NCI-H345 (cell line): ENCODE results near the gene MYH9.
A peak's percentile ranks its signal among the peaks of the same experiment; 100 is the strongest.
"Not testable (repeated sequence)": the region's sequence is repeated elsewhere in the genome, so short reads cannot be mapped to it uniquely, and the experiment has no call there.

Experiments
- DNase-seq: peaks from one replicate; lab custom pipeline; 2025; lab: John Stamatoyannopoulos, UW

Gene MYH9

DNA sequence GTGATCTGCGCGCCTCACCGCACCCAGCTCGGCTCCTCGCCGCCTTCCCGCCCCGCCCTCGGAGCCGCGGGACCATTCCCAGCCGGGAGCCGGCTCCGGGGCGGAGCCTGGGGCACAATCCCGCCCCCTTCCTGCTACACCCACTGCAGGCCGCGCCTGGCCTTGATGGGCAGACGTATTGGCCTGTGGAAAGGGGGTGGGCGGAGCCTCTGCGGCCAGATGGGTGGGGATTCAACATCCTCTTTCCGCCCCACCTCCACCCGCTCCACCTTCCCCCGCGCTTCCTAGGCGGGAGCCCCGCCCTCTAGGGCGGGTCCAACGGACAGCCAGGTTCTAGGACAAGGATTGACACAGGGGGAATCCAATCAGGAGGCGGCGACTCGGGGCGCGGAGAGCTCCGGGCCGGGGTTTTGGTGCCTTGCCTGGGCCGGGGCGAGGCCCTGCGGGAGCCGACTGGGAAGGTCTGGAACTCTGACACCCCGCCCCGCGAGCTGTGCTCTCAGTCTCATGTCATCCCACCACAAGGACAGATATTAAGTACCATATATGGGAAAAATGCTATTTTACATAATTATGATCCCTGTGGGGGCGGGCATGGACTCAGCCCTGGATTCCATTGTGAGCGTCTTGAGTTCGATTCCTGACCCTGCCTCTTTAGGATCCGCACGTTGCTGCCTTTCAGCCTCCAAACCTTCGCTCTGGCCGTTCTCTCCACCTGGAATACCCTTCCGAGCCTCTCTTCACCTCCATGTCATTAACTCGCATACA lies at the start of gene MYH9:
TSS of gene MYH9 (minus strand) at position 9 of the 768 bp plus-strand sequence. CDS start 38,731 bp downstream, outside the sequence.
- DNase-seq = peak; percentile 98

DNA sequence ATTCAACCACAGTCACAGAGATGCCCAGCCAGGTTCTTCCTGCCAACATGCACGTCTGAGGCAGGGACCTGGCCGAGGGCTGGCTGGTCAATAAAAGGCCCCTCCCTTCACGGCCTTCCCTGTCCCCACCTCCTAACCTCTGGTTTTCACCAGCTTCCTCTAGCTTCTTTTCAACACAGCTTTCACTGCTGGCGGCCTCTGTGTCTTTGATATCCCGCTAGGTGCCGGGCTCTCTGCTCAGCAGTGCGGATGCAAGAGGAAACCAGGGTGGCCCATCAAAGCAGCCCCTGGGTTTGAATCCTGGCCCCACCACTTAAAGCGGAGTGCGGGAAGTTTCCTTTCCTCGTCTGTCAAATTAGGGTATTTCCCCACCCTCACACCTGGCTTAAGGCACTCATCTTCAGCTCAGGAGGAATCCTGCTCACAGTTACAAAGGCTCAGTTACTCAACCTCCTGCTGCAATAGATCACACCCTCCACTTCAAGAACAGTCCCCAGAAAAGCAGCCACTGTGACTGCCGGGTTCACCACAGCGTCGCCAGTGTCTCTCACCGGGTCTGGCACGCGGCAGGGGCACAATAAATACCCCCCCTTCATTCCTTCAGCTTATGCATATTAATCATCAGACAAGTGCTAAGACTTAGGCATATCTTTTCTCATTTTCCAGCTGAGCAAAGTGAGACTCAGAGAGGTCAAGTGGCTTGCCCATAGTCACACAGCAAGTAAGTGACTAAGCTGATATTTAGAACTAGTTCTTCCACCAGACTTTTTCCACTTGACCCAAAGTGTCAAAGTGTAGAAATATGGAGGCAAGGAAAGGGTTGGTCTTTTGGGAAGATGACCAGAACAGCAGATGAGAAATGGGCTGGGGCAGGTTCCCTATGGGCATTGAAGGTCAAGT lies 48.0 kb upstream of the MYH9 start:
- peak; percentile 50 for DNase-seq

DNA sequence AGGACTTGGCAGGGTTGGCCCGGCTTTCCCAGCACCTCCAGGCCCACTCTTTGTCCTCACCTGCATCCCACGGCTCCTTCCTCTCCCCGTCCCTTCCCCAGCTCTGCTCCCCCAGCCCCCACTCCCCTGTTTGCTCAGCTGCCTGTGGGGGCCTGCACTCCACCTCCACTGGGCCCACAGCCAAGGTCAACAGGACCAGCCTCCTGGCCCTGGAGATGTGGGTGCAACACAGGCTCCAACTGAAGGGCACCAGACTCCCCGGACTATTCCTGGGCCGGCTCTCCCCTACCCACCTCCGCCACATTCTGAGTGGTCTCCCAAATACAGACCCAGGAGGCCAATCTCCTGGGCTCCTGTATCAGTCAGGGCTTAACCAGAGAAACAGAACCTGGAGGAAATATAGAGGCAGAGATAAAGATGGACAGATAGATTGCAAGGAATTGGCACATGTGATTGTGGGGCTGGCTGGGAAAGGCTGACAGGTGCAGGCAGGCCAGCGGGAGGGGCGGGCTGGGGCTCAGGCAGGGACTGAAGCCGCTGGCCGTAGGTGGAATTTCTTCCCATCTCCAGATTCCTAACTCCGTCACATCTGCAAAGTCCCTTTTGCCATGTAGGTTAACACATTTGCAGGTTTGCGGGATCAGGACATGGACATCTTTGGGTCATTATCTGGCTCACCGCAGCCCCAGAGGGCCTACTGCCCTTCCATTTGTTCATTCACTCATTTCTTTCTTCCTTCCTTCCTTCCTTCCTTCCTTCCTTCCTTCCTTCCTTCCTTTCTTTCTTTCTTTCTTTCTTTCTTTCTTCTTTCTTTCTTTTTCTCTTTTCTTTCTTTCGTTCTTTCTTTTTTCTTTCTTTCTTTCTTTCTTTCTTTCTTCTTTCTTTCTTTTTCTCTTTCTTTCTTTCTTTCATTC lies 45.8 kb upstream of the MYH9 start:
- peak; percentile 86 for DNase-seq

DNA sequence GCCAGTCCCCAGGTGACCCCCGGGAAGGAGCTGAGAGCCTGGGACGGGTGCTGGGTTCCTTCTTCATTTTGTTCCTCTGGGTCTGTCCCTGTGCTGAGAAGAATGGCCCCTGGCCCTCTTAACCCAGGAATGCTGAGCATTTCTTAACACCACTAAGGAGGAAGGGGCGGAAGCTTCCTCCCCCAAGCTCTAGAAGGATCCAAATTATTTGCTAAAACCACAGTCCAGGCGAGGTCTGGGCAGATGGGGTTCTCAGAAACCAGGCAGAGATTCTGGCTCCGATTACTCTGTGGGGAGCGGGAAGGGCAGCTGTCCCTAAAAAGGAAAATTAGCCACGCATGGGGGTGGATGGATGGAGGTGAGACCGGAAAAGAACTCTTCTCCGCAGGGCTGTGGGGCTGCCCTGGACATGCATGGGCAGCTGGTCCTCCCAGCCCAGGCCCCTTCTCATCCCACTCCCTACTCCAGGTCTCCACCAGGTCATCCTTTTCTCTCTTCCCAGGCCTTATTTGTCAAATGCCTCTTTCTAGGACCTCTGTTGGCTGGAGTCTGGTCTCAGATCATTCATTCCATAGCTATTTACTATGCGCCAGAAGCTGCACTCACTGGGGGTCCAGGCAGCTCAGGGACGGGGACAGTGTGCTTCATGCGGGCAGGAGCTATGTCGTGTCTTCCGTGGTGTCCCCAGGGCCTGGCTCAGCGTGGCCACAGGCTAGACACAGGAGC lies 45.0 kb upstream of the MYH9 start:
- DNase-seq = no peak

- no peak for DNase-seq
Measured at GRCh38 chr22:36431977-36432376, 44.2 kb upstream of the MYH9 start.

DNA sequence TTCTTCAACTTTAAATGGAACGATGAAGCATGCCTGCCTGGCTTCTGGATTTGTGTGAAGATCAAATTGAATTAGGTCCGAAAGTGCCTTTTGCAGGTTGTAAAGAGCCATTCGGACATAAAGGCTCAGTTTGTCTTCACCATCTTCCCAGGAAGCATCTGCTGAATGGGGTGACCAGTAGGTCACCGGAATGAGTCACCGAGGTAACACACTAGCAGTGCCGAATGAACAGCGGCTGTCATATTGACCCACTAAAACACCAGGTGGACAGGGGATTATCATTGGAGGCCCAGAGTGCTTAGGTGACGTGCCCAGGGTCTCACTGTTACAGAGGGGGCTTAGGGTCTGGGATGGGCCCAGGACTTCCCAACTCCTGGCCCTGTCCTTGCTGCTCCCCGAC lies 43.1 kb upstream of the MYH9 start:
- no peak for DNase-seq

- DNase-seq = not testable (repeated sequence)
Measured at GRCh38 chr22:36427952-36428351, 40.2 kb upstream of the MYH9 start.

GRCh38 chr22:36425977-36426523 lies 38.3 kb upstream of the MYH9 start:
- DNase-seq = no peak

- DNase-seq = no peak
Measured at GRCh38 chr22:36424901-36425579, 37.3 kb upstream of the MYH9 start.

DNA sequence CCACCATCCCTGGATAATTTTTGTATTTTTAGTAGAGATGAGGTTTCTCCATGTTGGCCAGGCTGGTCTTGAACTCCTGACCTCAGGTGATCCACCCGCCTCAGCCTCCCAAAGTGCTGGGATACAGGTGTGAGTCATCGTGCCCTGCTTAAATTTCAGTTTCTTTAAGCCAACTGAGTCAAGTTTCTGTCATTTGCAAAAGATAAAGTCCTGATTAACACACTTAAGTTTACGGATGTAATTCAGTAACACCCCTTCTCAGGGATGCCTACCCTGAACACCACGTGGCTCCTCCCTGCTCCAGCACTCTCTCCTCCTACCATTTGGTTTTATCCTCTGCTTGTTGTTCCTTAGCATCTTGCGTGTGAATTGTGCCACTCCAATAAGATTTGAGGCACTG lies 36.7 kb upstream of the MYH9 start:
- not testable (repeated sequence) for DNase-seq

DNA sequence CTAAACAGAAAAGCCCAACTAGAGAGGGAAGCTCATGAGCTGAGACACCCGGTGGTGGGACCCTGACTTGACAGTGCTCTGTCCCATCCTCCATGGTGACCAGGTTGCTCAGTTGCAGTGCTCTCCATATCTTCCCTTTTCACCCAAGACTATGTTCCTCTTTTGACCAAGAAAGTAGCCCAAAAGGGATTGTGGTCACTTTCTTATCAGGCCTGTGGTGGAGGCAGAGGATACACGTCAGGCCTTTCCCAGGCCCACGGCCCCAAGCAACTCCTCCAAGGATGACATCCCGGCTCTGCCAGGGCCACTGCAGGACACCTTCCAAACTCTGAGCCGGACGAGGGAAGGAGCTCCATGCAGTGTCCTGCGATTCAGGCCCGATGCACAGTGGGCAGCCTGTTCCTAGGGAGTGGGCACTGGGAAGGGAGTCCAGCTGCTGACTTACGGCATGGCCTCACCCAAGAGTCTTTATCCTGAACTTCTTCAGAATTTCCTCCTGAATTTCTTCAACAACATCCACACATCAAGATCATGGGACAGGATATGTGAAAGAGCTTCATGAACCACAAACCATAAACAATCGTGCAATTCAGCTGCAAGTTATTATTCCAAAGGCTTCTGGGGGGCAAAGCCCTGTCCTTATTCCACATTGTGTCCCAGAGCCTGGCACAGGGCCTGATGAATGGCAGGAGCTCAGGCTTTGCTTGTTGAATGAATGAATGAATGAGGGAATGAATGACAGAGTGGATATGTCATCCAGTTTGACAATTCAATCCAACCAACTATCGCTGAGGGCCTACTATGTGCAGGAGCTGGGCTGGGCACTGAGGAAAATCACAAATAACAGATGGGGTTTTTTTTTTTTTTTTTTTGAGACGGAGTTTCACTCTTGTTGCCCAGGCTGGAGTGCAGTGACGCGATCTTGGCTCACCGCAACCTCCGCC lies 36.0 kb upstream of the MYH9 start:
- DNase-seq = no peak

DNA sequence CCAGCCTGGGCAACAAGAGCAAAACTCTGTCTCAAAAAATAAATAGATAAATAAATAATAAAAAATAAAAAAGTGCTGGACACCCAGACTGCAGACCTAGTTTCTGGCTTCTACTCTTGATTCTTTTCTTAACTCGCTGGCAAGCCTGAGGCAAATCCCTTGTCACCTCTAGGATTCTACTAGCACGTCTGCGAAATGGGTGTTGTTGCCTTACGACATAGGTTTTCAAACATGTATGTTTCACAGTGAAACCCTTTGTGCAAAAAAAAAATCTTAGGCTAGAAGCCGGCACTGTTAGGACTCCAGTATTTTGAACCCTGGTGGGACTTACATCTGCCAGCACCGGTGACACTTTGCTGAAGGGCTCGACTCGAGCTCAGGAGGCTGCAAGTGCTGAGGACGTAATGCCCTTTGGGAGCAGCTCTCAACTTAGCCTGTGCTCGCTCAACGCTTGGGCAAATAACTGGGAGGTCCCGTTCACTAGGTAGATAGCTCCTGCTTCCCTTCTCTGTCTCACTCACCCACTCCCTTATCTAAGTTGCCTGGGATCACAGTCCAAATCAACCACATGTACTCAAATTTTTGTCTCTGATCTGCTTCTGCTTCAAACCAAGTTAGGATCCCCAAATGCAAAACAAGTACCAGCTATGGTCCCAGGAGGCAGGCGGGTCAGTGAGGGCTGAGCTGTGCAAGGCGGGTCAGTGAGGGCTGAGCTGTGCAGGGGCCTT lies 34.7 kb upstream of the MYH9 start:
- no peak for DNase-seq

- no peak for DNase-seq
Measured at GRCh38 chr22:36419912-36420882, 32.4 kb upstream of the MYH9 start.

GRCh38 chr22:36419177-36419911 lies 31.6 kb upstream of the MYH9 start:
- no peak for DNase-seq

DNA sequence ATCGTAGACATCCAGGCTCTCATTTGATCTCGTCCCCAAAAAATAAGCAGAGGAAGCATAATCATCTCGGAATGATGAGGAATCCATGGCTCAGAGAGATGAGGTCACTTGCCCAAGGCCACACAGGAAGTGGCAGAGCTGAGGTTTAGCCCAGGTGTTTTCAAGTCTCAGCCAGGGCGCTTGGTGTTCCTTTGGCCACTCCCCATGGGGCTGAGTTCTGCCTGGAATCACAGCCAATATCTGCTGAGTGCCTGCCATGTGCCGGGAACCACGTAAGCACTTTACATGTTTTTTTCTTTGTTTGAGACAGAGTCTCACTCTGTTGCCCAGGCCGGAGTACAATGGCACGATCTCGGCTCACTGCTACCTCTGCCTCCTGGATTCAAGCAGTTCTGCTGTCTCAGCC lies 29.5 kb upstream of the MYH9 start:
- DNase-seq = no peak

DNA sequence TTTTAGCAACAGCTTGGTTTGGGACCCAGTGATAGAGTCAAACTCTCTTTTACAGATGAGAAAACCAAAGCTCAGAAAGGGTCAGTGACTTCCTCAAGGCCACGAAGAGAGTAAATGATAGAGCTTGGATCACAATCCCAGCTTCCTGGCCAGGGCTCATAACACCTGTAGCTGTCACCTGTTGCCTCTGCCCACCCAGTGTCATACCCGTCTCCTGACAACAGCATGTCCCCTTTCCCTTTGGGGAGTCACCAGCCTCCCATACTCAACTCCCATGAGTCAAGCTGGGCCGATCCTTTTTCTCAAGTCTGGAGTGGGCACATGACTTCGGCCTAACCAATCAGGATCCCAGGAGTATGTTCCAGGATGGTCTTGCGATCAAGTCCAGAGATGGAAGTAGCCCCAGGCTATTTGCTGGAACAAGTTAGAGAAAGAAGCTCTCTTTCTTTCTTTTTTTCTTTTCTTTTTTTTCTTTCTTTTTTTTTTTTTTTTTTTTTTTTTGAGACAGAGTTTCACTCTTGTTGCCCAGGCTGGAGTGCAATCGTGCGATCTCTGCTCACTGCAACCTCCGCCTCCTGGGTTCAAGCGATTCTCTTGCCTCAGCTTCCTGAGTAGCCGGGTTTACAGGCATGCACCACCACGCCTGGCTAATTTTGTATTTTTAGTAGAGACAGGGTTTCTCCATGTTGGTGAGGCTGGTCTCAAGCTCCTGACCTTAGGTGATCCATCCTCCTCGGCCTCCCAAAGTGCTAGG lies 27.8 kb upstream of the MYH9 start:
- DNase-seq = no peak
